ENCODE results near the gene FRMD8. TPM values are rescaled to one million over a fixed set of nuclear protein-coding genes. Genes with fewer than 3 reads are reported as not detected.
A peak's percentile ranks its signal among the peaks of the same experiment; 100 is the strongest.

The FRMD8 gene
- total RNA-seq, 2 donors from 2014 or later = 27.4 to 29.6 TPM

- H3K4me1 Mint-ChIP-seq = peaks cover 6% of the 10 kb centered on the region
- Histone ChIP-seq H3K9me3 (ENCODE audit: control insufficient read depth, low read length) (no peaks in the 10 kb centered on the region), H3K27me3 (ENCODE audit: control insufficient read depth, insufficient read depth, low read length, poor library complexity, severe bottlenecking) (peaks cover 18% of the 10 kb centered on the region), H3K36me3 (ENCODE audit: control insufficient read depth, insufficient read depth, low read length) (no peaks in the 10 kb centered on the region), H3K27ac (ENCODE audit: low read depth, low read length) (no peak overlapping the region), H3K4me1 (ENCODE audit: control insufficient read depth, insufficient read depth, low read length) (no peaks in the 10 kb centered on the region), H3K9ac (ENCODE audit: extremely low read depth, low read length, poor library complexity, severe bottlenecking) (no peak overlapping the region), H3K4me3 (ENCODE audit: low read length) (no peak overlapping the region)
- no peak overlapping the region for H3K4me3 Mint-ChIP-seq
- peak; percentile 86 for DNase-seq
- H3K9me3 Mint-ChIP-seq = no peaks in the 10 kb centered on the region
- no peak overlapping the region for H3K27ac Mint-ChIP-seq
- 32 to 35% methylated on average over 4 to 7 of the region's 7 CpGs for WGBS, 2 experiments (ENCODE audit: insufficient coverage in 1 of 2, insufficient read length in 1 of 2)
- peaks cover 90% of the 10 kb centered on the region for H3K27me3 Mint-ChIP-seq (ENCODE audit: insufficient read depth)
- no peak for TF ChIP-seq CTCF (conservative IDR thresholded peaks at IDR 0.05)
- H3K36me3 Mint-ChIP-seq (ENCODE audit: low read depth) = no peaks in the 10 kb centered on the region
Measured at GRCh38 chr11:65459552-65459951, 73.1 kb downstream of the FRMD8 start.

Other genes starting within 250 kb of the FRMD8 start
- under 1 TPM in 1 of 2 donors, not detected in 1; 0.46 TPM for gene SPDYC, start 216.4 kb upstream of the FRMD8 start, total RNA-seq
- 100 to 1,000 TPM; 183 to 223 TPM for gene CAPN1, start 204.7 kb upstream of the FRMD8 start, total RNA-seq
- 10 to 100 TPM; 42.2 to 65.0 TPM for gene POLA2, start 124.7 kb upstream of the FRMD8 start, total RNA-seq
- gene CDC42EP2, start 71.8 kb upstream of the FRMD8 start, total RNA-seq = 1 to 10 TPM; 5.9 to 6.9 TPM
- 10 to 100 TPM; 75.8 to 80.9 TPM for gene DPF2, start 52.8 kb upstream of the FRMD8 start, total RNA-seq
- gene TIGD3, start 31.9 kb upstream of the FRMD8 start, total RNA-seq = 1 to 10 TPM in 1 of 2 donors, under 1 TPM in 1; 0.99 to 1.0 TPM
- 1 to 10 TPM; 3.0 to 6.3 TPM for gene SLC25A45, start 4.0 kb upstream of the FRMD8 start, total RNA-seq
- 10 to 100 TPM; 61.3 to 85.2 TPM for gene NEAT1, start 36.2 kb downstream of the FRMD8 start, total RNA-seq
- 1,000 to 10,000 TPM; 5,233 to 6,894 TPM for gene MALAT1, start 112.4 kb downstream of the FRMD8 start, total RNA-seq
- gene SCYL1, start 138.4 kb downstream of the FRMD8 start, total RNA-seq = 10 to 100 TPM; 62.9 to 67.4 TPM
- gene LTBP3, start 171.7 kb downstream of the FRMD8 start, total RNA-seq = 10 to 100 TPM; 19.7 to 24.2 TPM
- 10 to 100 TPM; 32.8 to 36.5 TPM for gene ZNRD2, start 183.8 kb downstream of the FRMD8 start, total RNA-seq
- 10 to 100 TPM; 23.3 to 24.9 TPM for gene FAM89B, start 185.9 kb downstream of the FRMD8 start, total RNA-seq
- gene EHBP1L1, start 189.4 kb downstream of the FRMD8 start, total RNA-seq = 1 to 10 TPM; 6.2 to 9.8 TPM
- gene KCNK7, start 209.2 kb downstream of the FRMD8 start, total RNA-seq = 1 to 10 TPM in 1 of 2 donors, not detected in 1; 1.2 TPM
- 10 to 100 TPM; 62.8 to 65.0 TPM for gene MAP3K11, start 227.6 kb downstream of the FRMD8 start, total RNA-seq
- 10 to 100 TPM; 48.1 to 57.3 TPM for gene PCNX3, start 229.1 kb downstream of the FRMD8 start, total RNA-seq

Measured in endodermal cell (in vitro differentiated cells).